GM21360 (cell line): ENCODE measurements around the gene IRF2.
"Not testable (repeated sequence)": the region's sequence is repeated elsewhere in the genome, so short reads cannot be mapped to it uniquely, and the experiment has no call there.

Source experiments
- ATAC-seq: cut with Tn5 transposase; IDR thresholded peaks from one replicate; pipeline ENCODE4 v1.9.1; 2021; ENCODE audit warnings: mild to moderate bottlenecking, moderate library complexity; ENCODE audit not compliant: unreplicated experiment

IRF2 gene

DNA sequence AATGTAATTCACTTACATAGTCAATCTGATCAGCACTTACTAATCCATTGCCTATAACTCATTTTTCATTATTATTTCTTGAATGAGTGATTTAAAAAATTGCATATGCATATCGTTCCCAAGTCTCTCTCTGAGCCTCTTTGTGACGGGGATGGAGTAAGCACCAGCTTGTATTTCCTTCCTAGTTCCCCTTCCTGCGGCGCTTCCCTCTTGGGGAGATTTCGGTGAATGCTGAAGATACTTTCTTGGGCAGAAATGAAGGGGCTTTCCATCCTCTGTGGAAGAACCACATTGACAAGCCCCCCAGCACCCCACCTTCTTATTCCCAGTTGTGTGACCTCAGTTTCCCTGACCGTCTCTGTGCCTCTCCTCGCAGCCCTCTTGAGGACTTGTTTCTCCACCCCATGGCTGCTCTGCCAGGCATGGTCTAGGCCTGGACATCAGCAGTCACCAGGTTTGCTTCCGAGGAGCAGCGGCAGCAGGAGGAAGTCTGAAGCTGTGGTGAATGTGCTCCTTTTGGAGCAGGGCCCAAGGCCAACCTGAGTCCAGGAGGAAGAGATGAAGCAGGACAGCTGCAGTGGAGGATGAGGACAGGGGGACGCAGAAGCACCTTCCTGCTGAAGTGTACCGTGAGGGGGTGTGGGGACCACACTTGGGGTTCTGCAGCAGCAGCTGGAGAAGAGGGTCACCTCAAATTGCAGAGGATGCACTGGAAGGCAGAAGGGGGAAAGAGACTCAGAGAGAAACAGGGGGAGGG, 124.9 kb downstream of the IRF2 start:
- ATAC-seq = no peak

DNA sequence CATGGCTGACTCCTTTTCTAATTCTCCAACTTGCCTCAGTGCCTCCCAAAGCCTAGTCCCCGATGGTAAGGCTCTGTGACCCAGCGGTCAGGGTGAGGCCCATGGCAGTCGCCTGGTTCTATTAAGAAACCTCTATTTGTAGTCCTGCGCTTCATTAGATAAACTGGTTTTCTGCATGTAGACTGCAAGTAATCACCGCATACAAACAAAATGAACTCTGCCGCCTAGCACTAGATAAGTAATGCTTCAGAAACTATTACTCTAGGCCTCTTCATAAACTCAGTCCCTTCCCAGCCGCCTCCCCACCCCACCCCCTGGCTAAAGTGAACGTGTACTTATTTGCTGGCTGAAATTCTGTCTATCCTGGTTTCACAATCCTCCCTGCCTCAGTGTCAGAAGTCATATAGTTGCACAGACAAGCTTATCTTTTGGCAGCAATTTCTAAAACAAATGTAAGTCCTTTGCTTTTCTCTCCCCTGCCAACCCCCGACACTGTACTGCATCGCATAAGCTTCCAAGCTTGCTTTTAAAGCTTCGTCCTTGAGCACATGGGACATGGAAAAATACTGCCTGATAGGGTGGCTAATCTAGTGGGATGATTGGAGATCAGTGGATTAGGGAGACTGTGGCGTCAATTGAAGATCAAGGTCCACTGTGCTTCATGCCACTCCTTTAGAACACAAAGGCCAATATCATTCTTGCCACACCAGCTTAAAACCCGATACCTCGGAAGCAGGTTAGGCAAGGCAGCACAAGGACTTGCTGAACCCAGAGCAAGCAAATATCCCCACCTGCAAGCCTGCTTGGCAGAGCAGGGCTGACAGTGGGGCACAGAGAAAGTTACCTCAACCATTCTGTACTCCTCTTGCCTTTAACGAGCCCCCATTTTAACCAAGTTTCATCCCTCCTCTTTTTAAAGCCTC, 125.8 kb downstream of the IRF2 start:
- ATAC-seq = no peak

DNA sequence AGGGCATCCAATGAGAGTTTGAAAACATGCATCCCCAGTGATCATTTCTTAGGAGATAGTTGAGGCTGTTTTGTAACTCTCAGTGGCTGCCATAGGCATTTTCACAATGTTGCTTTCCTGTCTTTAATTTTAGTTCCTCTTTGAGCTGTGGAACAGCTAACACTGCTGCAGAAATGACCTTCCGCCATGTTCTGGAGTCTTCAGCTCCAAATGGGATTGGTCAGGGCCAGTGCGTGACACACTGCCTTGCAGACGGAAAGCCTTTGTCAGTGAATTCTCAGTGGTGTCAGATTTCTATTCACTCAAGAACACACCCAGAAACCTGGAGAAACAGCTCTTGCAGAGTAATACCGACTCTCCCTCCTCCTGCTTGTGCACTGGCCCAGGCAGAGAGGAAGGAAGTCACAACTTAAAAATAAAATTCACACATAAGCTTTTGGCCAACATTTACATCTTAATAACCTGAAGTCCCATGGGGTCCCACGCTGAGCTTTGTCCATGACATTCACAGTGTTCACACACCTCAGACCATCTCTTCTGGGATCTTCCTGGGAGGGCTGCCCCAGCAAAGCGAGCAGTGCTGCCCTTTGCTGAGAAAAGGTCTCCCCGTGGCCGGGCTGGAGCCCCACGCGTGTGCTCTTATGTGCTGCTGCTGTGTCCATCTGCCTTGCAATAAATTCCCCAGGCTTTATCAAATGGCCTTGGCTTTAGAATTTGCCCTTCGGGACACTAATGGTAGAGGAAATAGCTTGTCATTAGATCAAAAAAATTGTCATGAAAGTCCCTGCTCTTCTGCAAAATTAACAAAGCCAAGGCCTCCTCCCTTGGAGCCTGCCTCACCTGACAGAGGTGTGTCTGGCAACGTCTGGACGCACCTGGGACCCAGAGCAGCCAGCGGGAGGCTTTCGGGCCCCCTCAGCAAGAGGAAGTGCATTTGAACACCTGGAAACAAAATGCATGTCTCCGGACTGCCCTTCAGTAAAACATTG, 126.8 kb downstream of the IRF2 start:
- peak; percentile 68 for ATAC-seq

DNA sequence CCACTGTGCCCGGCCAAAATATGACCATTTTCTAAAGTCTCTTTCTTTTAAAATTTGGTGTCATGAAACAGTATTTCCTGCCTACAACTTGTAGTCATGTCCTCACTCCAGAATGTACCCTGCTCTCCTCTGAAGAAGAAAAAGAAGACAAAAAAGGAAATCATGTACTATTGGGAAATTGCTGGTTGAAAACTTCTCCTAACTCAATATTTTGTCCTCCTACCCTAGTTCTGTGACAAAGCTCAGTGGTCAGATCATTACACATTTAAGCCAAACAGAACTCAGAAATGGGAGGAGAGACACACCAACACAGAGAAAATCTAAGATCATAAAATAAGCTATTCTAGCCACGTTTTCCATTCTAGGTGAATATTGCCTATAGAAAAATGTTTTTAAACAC, 127.7 kb downstream of the IRF2 start:
- no peak for ATAC-seq

DNA sequence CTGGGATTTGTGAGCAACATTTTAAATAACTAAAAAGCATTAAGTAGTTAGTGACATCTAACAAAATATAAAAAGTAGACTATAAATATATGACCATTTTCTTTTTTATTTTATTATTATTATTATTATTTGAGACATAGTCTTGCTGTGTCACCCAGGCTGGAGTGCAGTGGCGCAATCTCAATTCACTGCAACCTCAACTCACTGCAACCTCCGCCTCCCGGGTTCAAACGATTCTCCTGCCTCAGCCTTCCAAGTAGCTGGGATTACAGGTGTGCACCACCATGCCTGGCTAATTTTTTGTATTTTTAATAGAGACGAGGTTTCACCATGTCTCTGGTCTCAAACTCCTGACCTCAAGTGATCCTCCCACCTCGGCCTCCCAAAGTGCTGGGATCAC, 128.1 kb downstream of the IRF2 start:
- not testable (repeated sequence) for ATAC-seq

DNA sequence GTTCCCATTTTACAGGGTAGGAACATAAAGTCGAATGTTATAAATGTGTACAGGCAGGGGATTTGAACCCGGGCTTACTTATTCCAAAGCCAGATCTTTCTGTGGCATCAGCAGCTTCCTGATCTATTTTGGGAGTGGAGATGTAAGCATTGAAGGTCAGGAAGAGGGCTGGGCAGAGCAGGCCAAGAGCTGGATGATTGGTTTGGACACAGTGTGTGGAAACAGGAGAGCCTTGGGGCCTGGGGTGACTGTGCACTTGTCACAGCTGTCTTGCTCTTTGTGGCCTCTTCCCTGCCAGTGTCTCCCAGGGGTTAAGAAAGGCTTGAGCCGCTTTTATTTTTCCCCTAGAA, 128.8 kb downstream of the IRF2 start:
- ATAC-seq = no peak

DNA sequence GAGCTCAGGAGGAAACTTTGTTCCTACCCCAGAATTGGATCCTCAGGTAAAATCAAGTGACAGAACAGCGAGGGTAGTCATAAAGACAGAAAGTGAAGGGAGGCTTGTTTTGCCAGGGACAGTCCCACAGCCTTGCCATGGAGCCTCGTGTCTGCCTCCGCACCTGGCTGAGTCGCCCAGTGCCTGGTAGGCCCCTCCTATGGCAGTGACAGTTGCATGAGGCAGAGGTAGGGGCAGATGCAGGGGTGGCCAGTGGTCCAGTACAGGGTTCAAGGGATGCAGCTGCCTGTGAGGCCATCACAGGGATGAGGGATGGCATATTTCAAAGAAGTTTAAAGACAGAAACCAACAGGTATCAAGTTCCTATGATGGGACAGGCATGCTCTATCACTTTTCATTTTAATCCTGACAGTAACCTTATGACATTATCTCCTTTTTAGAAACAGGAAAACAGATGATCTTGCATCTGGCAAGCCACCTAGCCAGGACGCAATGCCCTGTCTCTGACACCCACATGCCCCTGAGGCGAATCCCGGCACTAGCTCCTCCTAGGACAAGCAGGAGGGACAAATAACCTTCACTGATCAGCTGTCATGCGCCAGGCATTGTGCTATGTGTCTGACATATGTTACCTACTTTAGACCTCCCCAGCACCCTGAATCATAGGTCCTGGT, 129.3 kb downstream of the IRF2 start:
- no peak for ATAC-seq

DNA sequence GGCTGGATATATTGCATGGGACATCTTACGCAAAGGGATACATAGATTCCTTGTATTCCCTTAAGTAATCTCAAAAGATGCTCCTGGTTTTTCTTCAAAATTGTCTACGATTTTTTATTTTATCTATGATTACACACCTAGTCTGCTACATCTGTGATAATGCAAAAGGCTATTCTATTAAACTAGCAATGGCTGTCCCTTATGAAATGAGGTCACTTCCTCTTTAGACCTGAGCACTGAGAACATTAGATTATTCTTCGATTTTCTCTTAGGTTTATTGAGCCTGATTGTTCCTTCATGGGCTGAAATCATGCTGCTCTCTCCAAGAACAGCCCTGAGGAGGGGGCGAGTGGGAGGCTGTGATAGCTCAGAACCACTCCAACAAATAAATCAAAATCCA, 129.9 kb downstream of the IRF2 start:
- no peak for ATAC-seq

DNA sequence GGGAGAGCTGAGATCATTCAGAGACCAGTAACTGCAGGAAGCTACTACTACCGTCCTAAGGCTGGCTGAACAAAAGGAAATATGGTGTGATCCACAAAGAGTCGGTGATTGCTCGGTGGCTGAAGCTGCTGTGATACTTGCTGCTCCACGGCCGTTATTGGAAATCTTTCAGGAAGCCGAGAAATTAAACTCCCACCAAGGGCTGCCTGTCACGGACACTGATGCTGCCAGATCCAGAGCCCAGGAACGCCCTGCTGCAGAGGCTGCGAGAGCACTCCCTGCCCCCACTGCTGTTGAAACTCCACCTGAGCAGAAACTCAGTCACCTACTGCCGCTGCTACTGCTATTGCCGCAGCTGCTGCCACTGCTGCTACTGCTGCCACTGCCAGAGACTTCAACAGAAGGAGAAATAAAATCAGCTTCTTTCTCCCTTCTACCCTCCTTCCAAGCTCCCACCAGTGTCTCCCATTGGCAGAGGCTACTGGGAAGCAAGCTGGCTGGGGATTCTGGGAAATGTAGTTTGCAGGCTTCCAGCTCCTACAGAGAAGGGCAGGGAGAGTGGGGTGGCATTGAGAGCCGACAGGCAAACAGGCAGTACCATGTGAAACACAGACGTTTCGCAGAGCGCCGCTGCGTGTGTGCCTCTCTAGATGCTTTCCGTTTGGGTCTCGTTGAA, 130.7 kb downstream of the IRF2 start:
- peak; percentile 36 for ATAC-seq

DNA sequence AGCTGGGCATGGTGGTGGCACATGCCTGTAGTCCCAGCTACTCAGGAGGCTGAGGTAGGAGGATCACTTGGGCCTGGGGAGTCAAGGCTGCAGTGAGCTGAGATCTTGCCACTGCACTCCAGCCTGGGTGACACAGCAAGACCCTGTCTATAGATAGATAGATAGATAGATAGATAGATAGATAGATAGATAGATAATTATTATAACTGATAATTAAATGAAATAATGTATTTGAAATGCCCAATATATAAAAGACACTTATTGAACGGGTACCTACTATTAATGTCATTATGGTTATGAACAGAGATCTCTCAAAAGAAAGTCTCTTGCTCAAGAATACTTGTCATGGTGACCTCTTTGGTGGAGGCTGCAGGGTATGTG, 131.5 kb downstream of the IRF2 start:
- not testable (repeated sequence) for ATAC-seq

DNA sequence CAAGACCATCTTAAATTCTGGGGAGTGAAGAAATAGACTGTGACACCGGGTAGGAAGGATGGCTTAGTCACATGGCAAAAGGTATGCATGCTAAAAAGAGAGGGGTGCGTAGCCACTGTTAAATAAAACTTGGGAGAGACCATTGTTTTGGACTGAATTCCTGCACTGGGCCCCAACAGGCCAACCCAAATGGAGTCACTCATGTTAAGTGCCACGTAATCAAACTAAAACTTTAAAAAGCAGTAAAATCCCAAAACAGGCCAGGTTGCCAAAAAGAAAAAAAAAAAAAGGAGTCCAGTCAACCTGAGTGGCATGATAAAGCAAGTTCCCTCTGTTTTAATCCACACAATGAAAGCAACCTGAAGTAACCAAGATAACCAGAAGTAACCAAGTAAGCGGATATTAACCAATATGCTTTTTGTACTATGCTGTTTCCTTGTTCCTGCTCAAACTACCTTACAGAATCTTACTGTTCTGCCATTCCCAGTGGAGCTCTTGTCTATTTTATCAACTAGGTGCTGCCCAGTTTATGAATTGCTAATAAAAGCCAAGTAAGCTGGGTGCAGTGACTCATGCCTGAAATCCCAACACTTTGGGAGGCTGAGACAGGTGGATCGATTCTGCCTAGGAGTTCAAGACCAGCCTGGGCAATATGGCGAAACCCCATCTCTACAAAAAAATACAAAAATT, 132.0 kb downstream of the IRF2 start:
- no peak for ATAC-seq

DNA sequence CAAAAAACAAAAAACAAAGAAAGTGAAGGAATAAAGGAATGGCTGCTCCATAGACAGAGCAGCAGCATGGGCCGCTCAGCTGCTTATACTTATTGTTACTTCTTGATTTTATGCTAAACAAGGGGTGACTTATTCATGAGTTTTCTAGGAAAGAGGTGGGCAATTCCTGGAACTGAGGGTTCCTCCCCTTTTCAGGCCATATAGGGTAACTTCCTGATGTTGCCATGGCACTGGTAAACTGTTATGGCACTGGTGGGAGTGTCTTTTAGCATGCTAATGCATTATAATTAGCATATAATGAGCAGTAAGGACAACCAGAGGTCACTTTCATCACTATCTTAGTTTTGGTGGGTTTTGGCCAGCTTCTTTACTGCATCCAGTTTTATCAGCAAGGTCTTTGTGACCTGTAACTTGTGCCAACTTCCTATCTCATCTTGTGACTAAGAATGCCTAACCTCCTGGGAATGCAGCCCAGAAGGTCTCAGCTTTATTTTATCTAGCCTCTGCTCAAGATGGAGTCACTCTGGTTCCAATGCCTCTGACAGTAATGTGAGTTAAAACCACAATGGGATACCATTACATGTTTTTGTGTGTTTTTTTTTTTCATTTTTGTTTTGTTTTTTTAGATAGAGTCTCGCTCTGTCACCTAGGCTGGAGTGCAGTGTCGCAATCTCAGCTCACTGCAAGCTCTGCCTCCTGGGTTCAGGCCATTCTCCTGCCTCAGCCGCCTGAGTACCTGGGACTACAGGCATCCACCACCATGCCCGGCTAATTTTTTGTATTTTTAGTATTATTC, 134.8 kb downstream of the IRF2 start:
- not testable (repeated sequence) for ATAC-seq

DNA sequence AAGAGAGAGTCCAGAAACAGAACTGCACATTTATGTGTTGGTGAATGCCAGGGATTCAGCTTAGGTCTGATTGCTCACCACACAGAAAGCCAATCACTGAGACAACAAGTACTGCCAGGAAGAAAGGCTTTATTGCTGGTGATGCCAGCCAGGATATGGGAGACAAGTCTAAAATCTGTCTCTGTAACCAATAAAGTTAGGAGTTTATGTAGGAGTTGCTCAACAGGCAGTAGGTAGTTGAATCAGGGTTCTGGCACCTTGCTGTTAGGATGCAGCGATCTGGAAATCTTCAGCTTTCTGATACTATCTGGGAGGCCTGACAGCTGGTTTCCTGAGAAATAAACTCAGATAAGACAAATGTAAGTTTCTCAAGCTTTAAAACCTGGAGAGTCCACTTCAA, 136.4 kb downstream of the IRF2 start:
- ATAC-seq = no peak
